CD14-positive monocyte (primary cell): ENCODE data around the gene KRTAP5-9. TPM values are rescaled to one million over a fixed set of nuclear protein-coding genes. Genes with fewer than 3 reads are reported as not detected.

ENCODE experiments used
- DNase-seq, 3 donors: peaks; one replicate each; pipeline ENCODE4 v3.0.0-alpha.2; 2011 to 2022
- H2AFZ ChIP-seq: 2 replicates; pipeline ENCODE4 v1.6.0; 2012; ENCODE audit warnings: mild to moderate bottlenecking, low read depth, low read length, inconsistent platforms; ENCODE audit not compliant: insufficient read depth, poor library complexity, severe bottlenecking
- H3K27ac ChIP-seq, 2 donors: 1 replicate in 1 of 2; 2 replicates in 1 of 2; pipeline ENCODE4 v1.5.1; 2012 to 2013; ENCODE audit warnings: low read length in 2 of 2, control low read depth in 1 of 2, inconsistent platforms in 1 of 2, low read depth in 1 of 2, mild to moderate bottlenecking in 1 of 2
- H3K27me3 ChIP-seq, 2 donors: one replicate each; pipeline versions ENCODE4 v1.6.0 to v1.6.1; 2011 to 2013; ENCODE audit warnings: low read length in 2 of 2; ENCODE audit not compliant: control insufficient read depth in 2 of 2, insufficient read depth in 2 of 2
- H3K36me3 ChIP-seq, 2 donors: replicated peaks in 1 of 2; 1 replicate in 1 of 2; 2 replicates in 1 of 2; pipeline versions ENCODE4 v1.5.1 to v1.6.1; 2012 to 2013; ENCODE audit warnings: low read length in 2 of 2, control low read depth in 1 of 2, inconsistent platforms in 1 of 2, mild to moderate bottlenecking in 1 of 2; ENCODE audit not compliant: insufficient read depth in 2 of 2, control insufficient read depth in 1 of 2
- H3K4me1 ChIP-seq, 2 donors: 1 replicate in 1 of 2; 2 replicates in 1 of 2; pipeline versions ENCODE4 v1.5.1 to v1.6.1; 2012 to 2013; ENCODE audit warnings: low read length in 2 of 2, control low read depth in 1 of 2, inconsistent platforms in 1 of 2, mild to moderate bottlenecking in 1 of 2, moderate library complexity in 1 of 2; ENCODE audit not compliant: insufficient read depth in 2 of 2, control insufficient read depth in 1 of 2
- H3K4me2 ChIP-seq: replicated peaks from 2 replicates; pipeline ENCODE3; 2012; ENCODE audit warnings: low read length, moderate library complexity, mild to moderate bottlenecking; ENCODE audit not compliant: poor library complexity, severe bottlenecking; ENCODE audit errors: extremely low read depth
- H3K4me3 ChIP-seq, 3 experiments: fragments of 200-600 bp in 1 of 3; sonication (generic) in 1 of 3; replicated peaks in 1 of 3; 1 replicate in 2 of 3; 2 replicates in 1 of 3; pipeline ENCODE4 v1.5.1; 2011 to 2013; ENCODE audit warnings: low read length in 3 of 3, mild to moderate bottlenecking in 3 of 3, control low read depth in 2 of 3, low read depth in 2 of 3, inconsistent platforms in 1 of 3, moderate library complexity in 1 of 3
- H3K79me2 ChIP-seq: 2 replicates; pipeline ENCODE4 v1.6.0; 2012; ENCODE audit warnings: mild to moderate bottlenecking, control low read depth, inconsistent platforms, low read length, moderate library complexity; ENCODE audit not compliant: insufficient read depth
- H3K9ac ChIP-seq: 2 replicates; pipeline ENCODE4 v1.6.0; 2017; ENCODE audit warnings: low read length, mild to moderate bottlenecking; ENCODE audit not compliant: insufficient read depth, poor library complexity, severe bottlenecking
- H3K9me3 ChIP-seq, 2 donors: replicated peaks in 1 of 2; 1 replicate in 1 of 2; 2 replicates in 1 of 2; pipeline versions ENCODE4 v1.5.1 to v1.6.1; 2012 to 2013; ENCODE audit warnings: low read length in 2 of 2, control low read depth in 1 of 2; ENCODE audit not compliant: control insufficient read depth in 1 of 2, insufficient read depth in 1 of 2
- H4K20me1 ChIP-seq: 2 replicates; pipeline ENCODE4 v1.6.0; 2012; ENCODE audit warnings: mild to moderate bottlenecking, low read length, control low read depth, moderate library complexity; ENCODE audit not compliant: insufficient read depth
- H3K27ac Mint-ChIP-seq, 7 donors: one replicate each; pipeline ENCODE4 v1.8.0; 2020; ENCODE audit warnings: mild to moderate bottlenecking in 7 of 7, mixed read lengths in 7 of 7, moderate library complexity in 6 of 7, inconsistent platforms in 2 of 7
- H3K27me3 Mint-ChIP-seq, 3 donors: one replicate each; pipeline ENCODE4 v1.8.0; 2021 to 2022; ENCODE audit warnings: low read depth in 3 of 3, mild to moderate bottlenecking in 3 of 3, mixed read lengths in 3 of 3, moderate library complexity in 3 of 3, inconsistent platforms in 1 of 3
- H3K36me3 Mint-ChIP-seq, 2 donors: one replicate each; pipeline ENCODE4 v1.8.0; 2020; ENCODE audit warnings: mixed read lengths in 2 of 2, inconsistent platforms in 1 of 2, mild to moderate bottlenecking in 1 of 2
- H3K4me1 Mint-ChIP-seq: one replicate; pipeline ENCODE4 v1.8.0; 2020; ENCODE audit warnings: mild to moderate bottlenecking, mixed read lengths
- H3K4me3 Mint-ChIP-seq, 2 donors: one replicate each; pipeline ENCODE4 v1.8.0; 2020; ENCODE audit warnings: mild to moderate bottlenecking in 2 of 2, mixed read lengths in 2 of 2, moderate library complexity in 1 of 2
- H3K9me3 Mint-ChIP-seq, 7 donors: one replicate each; pipeline ENCODE4 v1.8.0; 2020 to 2022; ENCODE audit warnings: mixed read lengths in 7 of 7, mild to moderate bottlenecking in 6 of 7, moderate library complexity in 6 of 7, inconsistent platforms in 2 of 7
- CTCF ChIP-seq: fragments of 200-600 bp; IDR thresholded peaks from one replicate; pipeline ENCODE4 v1.8.0; 2022; ENCODE audit warnings: antibody characterized with exemption, mild to moderate bottlenecking
- WGBS: methylation state at CpG from one replicate; pipeline ENCODE4 v1.1.5; 2013; ENCODE audit warnings: missing lambda C conversion rate; ENCODE audit not compliant: insufficient coverage; 5-methylcytosine and 5-hydroxymethylcytosine counted together
- intact Hi-C, 2 donors: fragments of 100-400 bp; cut with micrococcal nuclease; formaldehyde crosslinking; loops; one replicate each; pipeline versions ENCODE4 v1.15.0 to v1.15.1; 2023
- polyA plus RNA-seq, 3 donors: library from polyadenylated mRNA; depleted of rRNA in 1 of 3; unstranded in 2 of 3; stranded (reverse) in 1 of 3; fragments of 300-500 nt in 2 of 3; fragments of >200 nt in 1 of 3; fragmentation: Illumina TruSeq in 2 of 3; gene quantifications; 1 replicate in 2 of 3; 2 replicates in 1 of 3; pipeline ENCODE4 v1.2.3, GENCODE V29; 2012 to 2021

Gene KRTAP5-9
- polyA plus RNA-seq, 3 donors: 0.29 TPM; not detected in 2

GRCh38 chr11:71558996-71559395 lies 10.8 kb downstream of the KRTAP5-9 start:
- peaks cover 5% of the 10 kb centered on the region for H3K4me1 Mint-ChIP-seq
- no CpG with 5 or more reads among the region's 1 CpG for WGBS
- DNase-seq: no peak
- Histone ChIP-seq H4K20me1 (no peaks in the 10 kb centered on the region), H2AFZ (no peak overlapping the region), H3K9ac (no peak overlapping the region), H3K79me2 (no peaks in the 10 kb centered on the region), H3K27ac (no peak overlapping the region), H3K4me2 (no peak overlapping the region), H3K27me3 (peaks cover 6 to 8% of the 10 kb centered on the region in 2 donors), H3K4me1 (no peaks in the 10 kb centered on the region), H3K4me3 (no peak overlapping the region), H3K9me3 (no peaks in the 10 kb centered on the region), H3K36me3 (no peaks in the 10 kb centered on the region)
- intact Hi-C loops: no loop called here
- no peak for TF ChIP-seq CTCF
- H3K36me3 Mint-ChIP-seq: no peaks in the 10 kb centered on the region
- H3K27me3 Mint-ChIP-seq: peaks cover 8 to 11% (median 9%) of the 10 kb centered on the region in 3 donors
- peaks cover 0 to 7% (median 3%) of the 10 kb centered on the region in 7 donors for H3K9me3 Mint-ChIP-seq
- H3K4me3 Mint-ChIP-seq: no peak overlapping the region
- H3K27ac Mint-ChIP-seq: no peak overlapping the region

- Mint-ChIP-seq H3K4me3 (no peak overlapping the region), H3K36me3 (no peaks in the 10 kb centered on the region), H3K9me3 (peaks cover 0 to 7% (median 3%) of the 10 kb centered on the region in 7 donors), H3K27me3 (peaks cover 9 to 20% (median 16%) of the 10 kb centered on the region in 3 donors), H3K27ac (no peak overlapping the region), H3K4me1 (peaks cover 5% of the 10 kb centered on the region)
- intact Hi-C loops: no loop called here
- no peak for TF ChIP-seq CTCF
- no peak for DNase-seq
- Histone ChIP-seq H3K9me3 (no peaks in the 10 kb centered on the region), H3K27ac (no peak overlapping the region), H3K79me2 (no peaks in the 10 kb centered on the region), H3K27me3 (peaks cover 7 to 8% of the 10 kb centered on the region in 2 donors), H3K9ac (no peak overlapping the region), H3K4me1 (no peaks in the 10 kb centered on the region), H3K36me3 (no peaks in the 10 kb centered on the region), H4K20me1 (no peaks in the 10 kb centered on the region), H2AFZ (no peak overlapping the region), H3K4me2 (no peak overlapping the region), H3K4me3 (no peak overlapping the region)
Observed at GRCh38 chr11:71562120-71562519, 13.9 kb downstream of the KRTAP5-9 start.
